GM12875 (cell line): ENCODE measurements around the gene SLC38A11.

Source experiments
- H3K4me3 ChIP-seq: one replicate; pipeline ENCODE4 v1.5.1; 2011; ENCODE audit warnings: low read depth, low read length, control low read depth
- CTCF ChIP-seq: IDR thresholded peaks from 2 replicates; pipeline ENCODE4 v1.5.1; 2011; ENCODE audit warnings: low read depth, mild to moderate bottlenecking, control low read depth, inconsistent platforms, low read length, moderate library complexity, borderline replicate concordance; ENCODE audit not compliant: insufficient read depth

The SLC38A11 gene

DNA sequence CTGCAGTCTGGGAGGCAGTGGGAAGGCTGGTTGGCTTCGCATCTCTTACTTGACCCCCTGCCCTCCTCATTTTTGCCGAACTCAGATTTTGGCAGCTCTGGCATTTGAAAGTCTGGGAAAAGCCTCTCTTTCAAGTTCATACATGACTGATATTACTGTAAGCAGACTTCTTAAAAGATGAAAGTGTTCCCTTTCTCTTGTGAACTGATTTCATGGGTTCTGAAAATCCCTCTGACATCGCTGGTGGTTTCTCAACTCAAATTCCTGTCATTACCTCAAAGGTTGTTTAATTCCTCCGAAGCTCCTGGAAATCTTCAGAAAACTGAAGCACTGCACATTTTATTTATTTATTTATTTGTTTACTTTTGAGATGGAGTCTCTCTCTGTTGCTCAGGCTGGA, 16.9 kb upstream of the SLC38A11 start:
- no peak for TF ChIP-seq CTCF
- no peak overlapping the region for H3K4me3 ChIP-seq

- H3K4me3 ChIP-seq, result no peak overlapping the region
- no peak for TF ChIP-seq CTCF
Measured at GRCh38 chr2:164969909-164970690, 14.8 kb upstream of the SLC38A11 start.

- H3K4me3 ChIP-seq, result no peak overlapping the region
- TF ChIP-seq CTCF, result no peak
Measured at GRCh38 chr2:164967781-164968228, 12.5 kb upstream of the SLC38A11 start.

GRCh38 chr2:164967361-164967760, 12.0 kb upstream of the SLC38A11 start:
- no peak for TF ChIP-seq CTCF
- no peak overlapping the region for H3K4me3 ChIP-seq

DNA sequence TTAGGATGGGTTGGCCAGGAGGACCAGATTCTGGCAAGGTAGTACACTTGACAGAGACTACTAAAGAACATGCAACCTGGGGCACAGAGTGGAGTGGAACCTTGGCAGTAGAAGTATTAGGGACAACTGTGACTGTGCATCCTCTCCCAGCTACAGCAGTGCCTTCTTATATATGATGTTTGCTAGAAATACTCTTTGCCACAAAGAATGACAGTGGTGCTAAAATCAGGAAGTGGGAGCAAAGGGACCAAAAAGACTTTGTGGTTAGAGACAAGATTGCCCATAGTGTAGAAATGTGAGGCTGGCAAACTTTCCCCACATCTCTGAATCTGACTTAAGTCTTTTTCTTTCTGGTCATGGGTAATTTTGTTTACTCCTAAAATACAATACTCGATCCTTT, 9.4 kb upstream of the SLC38A11 start:
- no peak overlapping the region for H3K4me3 ChIP-seq
- TF ChIP-seq CTCF, result no peak

DNA sequence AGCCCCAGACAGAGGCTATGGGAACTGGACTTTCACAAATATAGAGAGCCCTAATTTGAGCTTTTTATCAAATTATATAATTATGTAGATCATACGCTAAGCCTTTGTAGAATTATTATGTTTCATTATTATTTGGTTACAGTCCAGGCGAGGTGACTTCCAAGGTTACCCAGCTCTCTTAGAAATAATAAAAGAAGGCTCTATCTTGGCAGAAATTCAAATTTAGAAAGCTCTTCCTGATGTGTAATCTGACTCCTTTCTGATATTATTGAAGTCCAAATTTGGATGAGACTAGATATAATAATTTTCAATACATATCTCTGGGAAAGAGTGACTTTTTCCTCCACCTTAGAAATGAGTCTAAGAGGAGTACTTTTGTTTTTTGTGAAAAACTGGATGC, 4.8 kb upstream of the SLC38A11 start:
- H3K4me3 ChIP-seq, result no peak overlapping the region
- no peak for TF ChIP-seq CTCF

GRCh38 chr2:164954186-164954585, 1.1 kb downstream of the SLC38A11 start:
- no peak overlapping the region for H3K4me3 ChIP-seq

More at GRCh38 chr2:164954186-164954585, 1.1 kb downstream of the SLC38A11 start:
- TF ChIP-seq CTCF, result no peak
